ENCODE measurements around the gene NKAIN2.
"Not testable (repeated sequence)": the region's sequence is repeated elsewhere in the genome, so short reads cannot be mapped to it uniquely, and the experiment has no call there.

The NKAIN2 gene

GRCh38 chr6:124234801-124235200 lies 431.1 kb downstream of the NKAIN2 start:
- DNase-seq = no peak

- DNase-seq = no peak
Measured at GRCh38 chr6:124237911-124238310, 434.2 kb downstream of the NKAIN2 start.

GRCh38 chr6:124238408-124238807 lies 434.7 kb downstream of the NKAIN2 start:
- not testable (repeated sequence) for DNase-seq

GRCh38 chr6:124254941-124255685 lies 451.4 kb downstream of the NKAIN2 start:
- DNase-seq = no peak

- no peak for DNase-seq
Measured at GRCh38 chr6:124260337-124260736, 456.7 kb downstream of the NKAIN2 start.

GRCh38 chr6:124269733-124270132 lies 466.1 kb downstream of the NKAIN2 start:
- DNase-seq = no peak

- no peak for DNase-seq
Measured at GRCh38 chr6:124273701-124274100, 470.0 kb downstream of the NKAIN2 start.

GRCh38 chr6:124282541-124282940 lies 478.9 kb downstream of the NKAIN2 start:
- DNase-seq = no peak

GRCh38 chr6:124283486-124283885 lies 479.8 kb downstream of the NKAIN2 start:
- DNase-seq = no peak

- DNase-seq = peak; percentile 20
Measured at GRCh38 chr6:124285146-124285545, 481.5 kb downstream of the NKAIN2 start.

- peak; percentile 3 for DNase-seq
Measured at GRCh38 chr6:124294574-124295200, 491.0 kb downstream of the NKAIN2 start.

GRCh38 chr6:124297507-124297906 lies 493.8 kb downstream of the NKAIN2 start:
- DNase-seq = no peak

GRCh38 chr6:124298730-124299129 lies 495.1 kb downstream of the NKAIN2 start:
- no peak for DNase-seq

GRCh38 chr6:124300907-124301306 lies 497.2 kb downstream of the NKAIN2 start:
- DNase-seq = not testable (repeated sequence)

- no peak for DNase-seq
Measured at GRCh38 chr6:124303971-124304370, 500.3 kb downstream of the NKAIN2 start.

- DNase-seq = no peak
Measured at GRCh38 chr6:124310139-124310538, 506.5 kb downstream of the NKAIN2 start.

GRCh38 chr6:124319410-124319809 lies 515.7 kb downstream of the NKAIN2 start:
- DNase-seq = no peak

- DNase-seq = no peak
Measured at GRCh38 chr6:124324237-124324636, 520.6 kb downstream of the NKAIN2 start.

GRCh38 chr6:124330197-124330596 lies 526.5 kb downstream of the NKAIN2 start:
- DNase-seq = no peak

- DNase-seq = no peak
Measured at GRCh38 chr6:124334359-124334758, 530.7 kb downstream of the NKAIN2 start.

- no peak for DNase-seq
Measured at GRCh38 chr6:124339610-124340334, 536.1 kb downstream of the NKAIN2 start.

- not testable (repeated sequence) for DNase-seq
Measured at GRCh38 chr6:124348339-124348738, 544.7 kb downstream of the NKAIN2 start.

- no peak for DNase-seq
Measured at GRCh38 chr6:124355146-124355545, 551.5 kb downstream of the NKAIN2 start.

GRCh38 chr6:124356276-124356810 lies 552.7 kb downstream of the NKAIN2 start:
- DNase-seq = no peak
